ENCODE measurements around the gene PEAK3. TPM values are rescaled to one million over a fixed set of nuclear protein-coding genes. Genes with fewer than 3 reads are reported as not detected.

The PEAK3 gene
- total RNA-seq, 4 donors from 2014 or later = 0.26 to 0.40 TPM; not detected in 2

DNA sequence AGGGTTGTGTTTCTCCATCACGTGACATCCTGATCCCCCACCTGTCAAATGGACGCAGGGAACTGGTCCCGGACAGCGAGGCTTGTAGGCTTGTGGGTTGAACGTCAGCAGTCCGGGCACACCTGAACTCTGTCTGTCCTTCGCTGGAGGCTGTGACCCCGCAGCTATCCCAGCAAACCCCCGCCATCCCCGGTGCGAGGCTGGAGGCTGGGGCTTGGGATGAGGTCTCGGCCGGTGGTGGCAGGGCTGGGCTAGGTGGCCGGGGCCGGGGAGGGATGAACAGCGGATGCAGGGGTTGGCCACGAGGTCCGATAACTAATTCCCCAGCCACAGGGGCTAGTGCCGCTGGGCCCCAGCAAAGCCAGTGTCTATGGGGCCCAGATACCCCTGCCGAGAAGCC is 37.6 kb upstream of the PEAK3 start:
- H3K36me3 ChIP-seq = no peaks in the 10 kb centered on the region
- DNase-seq = no peak
- H3K4me3 ChIP-seq = no peak overlapping the region
- TF ChIP-seq, protein P1, sequence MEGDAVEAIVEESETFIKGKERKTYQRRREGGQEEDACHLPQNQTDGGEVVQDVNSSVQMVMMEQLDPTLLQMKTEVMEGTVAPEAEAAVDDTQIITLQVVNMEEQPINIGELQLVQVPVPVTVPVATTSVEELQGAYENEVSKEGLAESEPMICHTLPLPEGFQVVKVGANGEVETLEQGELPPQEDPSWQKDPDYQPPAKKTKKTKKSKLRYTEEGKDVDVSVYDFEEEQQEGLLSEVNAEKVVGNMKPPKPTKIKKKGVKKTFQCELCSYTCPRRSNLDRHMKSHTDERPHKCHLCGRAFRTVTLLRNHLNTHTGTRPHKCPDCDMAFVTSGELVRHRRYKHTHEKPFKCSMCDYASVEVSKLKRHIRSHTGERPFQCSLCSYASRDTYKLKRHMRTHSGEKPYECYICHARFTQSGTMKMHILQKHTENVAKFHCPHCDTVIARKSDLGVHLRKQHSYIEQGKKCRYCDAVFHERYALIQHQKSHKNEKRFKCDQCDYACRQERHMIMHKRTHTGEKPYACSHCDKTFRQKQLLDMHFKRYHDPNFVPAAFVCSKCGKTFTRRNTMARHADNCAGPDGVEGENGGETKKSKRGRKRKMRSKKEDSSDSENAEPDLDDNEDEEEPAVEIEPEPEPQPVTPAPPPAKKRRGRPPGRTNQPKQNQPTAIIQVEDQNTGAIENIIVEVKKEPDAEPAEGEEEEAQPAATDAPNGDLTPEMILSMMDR (IDR thresholded peaks at IDR 0.05) = no peak
- no peak for TF ChIP-seq POLR2A (IDR thresholded peaks at IDR 0.05)
- H3K9me3 ChIP-seq = no peaks in the 10 kb centered on the region
- H3K27ac ChIP-seq = no peak overlapping the region
- no peaks in the 10 kb centered on the region for H3K4me1 ChIP-seq
- no peaks in the 10 kb centered on the region for H3K27me3 ChIP-seq
- intact Hi-C loops (cut with DNase I; ENCODE audit: low total_unique reads) = no loop called here

DNA sequence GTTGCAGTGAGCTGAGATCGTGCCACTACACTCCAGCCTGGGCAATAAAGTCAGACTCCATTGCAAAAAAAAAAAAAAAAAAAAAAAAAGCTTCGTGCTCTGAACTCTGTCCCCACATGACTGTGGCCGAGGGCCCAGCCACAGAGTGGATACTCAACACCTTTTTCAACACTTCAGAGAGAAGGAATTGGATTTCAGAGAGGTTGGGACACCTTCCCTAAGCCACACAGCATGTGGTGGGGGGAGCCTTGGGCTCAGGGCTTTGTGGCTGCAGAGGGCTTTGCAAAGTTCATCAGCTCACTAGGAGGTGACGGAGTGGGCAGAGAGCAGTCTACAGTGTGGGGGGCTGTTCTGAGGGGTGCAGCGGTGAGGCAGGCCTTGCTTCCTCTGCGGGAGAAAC is 36.9 kb upstream of the PEAK3 start:
- Histone ChIP-seq H3K4me3 (no peak overlapping the region), H3K4me1 (no peaks in the 10 kb centered on the region), H3K27me3 (no peaks in the 10 kb centered on the region), H3K9me3 (peaks cover 0 to 3% of the 10 kb centered on the region in 2 donors), H3K27ac (no peak overlapping the region), H3K36me3 (no peaks in the 10 kb centered on the region)
- DNase-seq = no peak
- intact Hi-C loops (cut with DNase I; ENCODE audit: low total_unique reads) = no loop called here
- TF ChIP-seq, protein P1 (IDR thresholded peaks at IDR 0.05) = no peak
- no peak for TF ChIP-seq POLR2A (IDR thresholded peaks at IDR 0.05)

DNA sequence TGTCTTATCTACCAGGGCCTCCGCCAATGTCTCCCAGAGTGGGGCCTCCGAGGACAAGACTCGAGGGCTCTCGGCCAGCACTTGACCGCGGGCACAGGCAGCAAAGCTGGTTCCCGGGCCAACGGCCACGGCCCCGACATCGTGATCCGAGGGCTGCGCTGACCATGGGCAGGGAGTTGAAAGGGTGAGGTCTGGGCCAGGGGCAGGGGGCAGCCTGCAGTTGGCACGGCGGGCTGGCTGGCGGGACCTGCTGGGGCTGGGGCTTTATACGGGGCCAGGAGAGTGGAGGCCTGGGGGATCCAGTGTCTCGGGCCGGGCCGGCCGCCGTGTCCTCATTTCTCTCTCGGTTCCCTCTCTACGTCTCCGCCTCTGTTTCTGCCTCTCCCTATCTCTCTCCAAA is 35.8 kb upstream of the PEAK3 start:
- Histone ChIP-seq H3K27ac (no peak overlapping the region), H3K9me3 (peaks cover 0 to 3% of the 10 kb centered on the region in 2 donors), H3K36me3 (no peaks in the 10 kb centered on the region), H3K27me3 (peaks cover 0 to 5% of the 10 kb centered on the region in 2 donors), H3K4me3 (no peak overlapping the region), H3K4me1 (no peaks in the 10 kb centered on the region)
- no peak for DNase-seq
- TF ChIP-seq POLR2A (IDR thresholded peaks at IDR 0.05) = no peak
- TF ChIP-seq, protein P1 (IDR thresholded peaks at IDR 0.05) = no peak
- intact Hi-C loops (cut with DNase I; ENCODE audit: low total_unique reads) = no loop called here

DNA sequence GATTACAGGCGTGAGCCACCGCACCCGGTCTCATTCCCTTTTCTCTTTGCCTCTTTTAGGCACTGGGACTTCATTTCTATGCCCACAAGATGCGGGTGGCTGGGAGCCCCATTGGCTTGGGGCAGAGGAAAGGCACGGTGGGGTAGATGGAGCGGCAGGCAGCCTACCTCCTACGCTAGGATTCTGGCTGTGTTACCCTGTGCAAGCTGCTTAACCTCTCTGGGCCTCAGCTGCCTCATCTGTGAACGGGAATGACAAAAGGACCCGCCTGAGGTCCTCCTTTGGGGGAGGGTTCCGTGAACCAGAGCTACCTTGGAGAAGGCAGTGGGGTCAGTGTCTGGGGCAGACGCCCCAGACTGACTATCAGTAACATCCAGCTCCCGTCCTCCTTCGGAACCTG is 35.3 kb upstream of the PEAK3 start:
- intact Hi-C loops (cut with DNase I; ENCODE audit: low total_unique reads) = no loop called here
- peaks cover 0 to 10% of the 10 kb centered on the region in 2 donors for H3K27me3 ChIP-seq
- H3K27ac ChIP-seq = no peak overlapping the region
- peaks cover 0 to 3% of the 10 kb centered on the region in 2 donors for H3K9me3 ChIP-seq
- no peaks in the 10 kb centered on the region for H3K4me1 ChIP-seq
- no peak for DNase-seq
- H3K36me3 ChIP-seq = no peaks in the 10 kb centered on the region
- H3K4me3 ChIP-seq = no peak overlapping the region
- TF ChIP-seq, protein P1 (IDR thresholded peaks at IDR 0.05) = no peak
- no peak for TF ChIP-seq POLR2A (IDR thresholded peaks at IDR 0.05)

DNA sequence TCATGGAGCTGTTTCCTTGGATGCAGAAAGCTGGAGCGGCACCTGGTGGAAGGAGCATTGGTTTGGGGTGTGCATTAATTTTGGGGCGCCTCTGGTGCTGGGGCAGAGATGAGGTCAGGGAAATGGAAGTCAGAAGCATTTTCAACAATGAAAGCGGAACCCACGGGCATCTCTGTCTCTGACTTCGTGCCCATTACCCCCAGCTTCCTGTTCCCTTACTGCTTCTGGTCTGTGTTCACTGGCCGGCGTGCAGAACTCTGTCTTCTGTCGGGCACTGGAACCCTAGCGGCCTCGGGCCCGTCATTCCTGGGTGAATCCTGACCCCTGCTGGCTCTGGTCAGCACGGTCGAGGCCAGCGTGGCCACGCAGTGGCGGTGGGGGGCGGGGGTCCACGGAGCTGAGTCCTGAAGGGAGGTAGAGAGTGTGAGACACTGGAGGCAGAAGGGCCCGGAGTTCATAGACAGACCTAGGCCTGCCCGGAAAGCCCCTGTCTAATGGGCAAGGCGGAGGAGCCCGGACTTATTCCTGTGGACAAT is 33.9 kb upstream of the PEAK3 start:
- Histone ChIP-seq H3K36me3 (no peaks in the 10 kb centered on the region), H3K9me3 (peaks cover 0 to 3% of the 10 kb centered on the region in 2 donors), H3K4me1 (no peaks in the 10 kb centered on the region), H3K27ac (no peak overlapping the region), H3K4me3 (no peak overlapping the region), H3K27me3 (peaks cover 0 to 11% of the 10 kb centered on the region in 2 donors)
- no peak for TF ChIP-seq POLR2A (IDR thresholded peaks at IDR 0.05)
- TF ChIP-seq, protein P1 (IDR thresholded peaks at IDR 0.05) = peak in 3 of 4 experiments; percentile 35 to 59 (median 55)
- no peak for DNase-seq
- intact Hi-C loops (cut with DNase I; ENCODE audit: low total_unique reads) = no loop called here

Measured in uterus (tissue), 4 donors.